Hepatocyte (in vitro differentiated cells): ENCODE measurements around the gene GATA2. TPM values are rescaled to one million over a fixed set of nuclear protein-coding genes. Genes with fewer than 3 reads are reported as not detected.
A peak's percentile ranks its signal among the peaks of the same experiment; 100 is the strongest.

Experiments used
- DNase-seq: peaks from one replicate; pipeline ENCODE4 v3.0.0-alpha.2; 2016; ENCODE audit warnings: low spot score
- H2AFZ ChIP-seq: fragments of 200-600 bp; sonication (generic); 2 replicates; pipeline ENCODE4 v1.6.0; 2016; ENCODE audit warnings: antibody characterized with exemption, mild to moderate bottlenecking
- H3K27ac ChIP-seq: fragments of 200-600 bp; sonication (generic); 2 replicates; pipeline ENCODE4 v1.5.1; 2016; ENCODE audit warnings: mild to moderate bottlenecking
- H3K27me3 ChIP-seq: fragments of 200-600 bp; sonication (generic); 2 replicates; pipeline ENCODE4 v1.6.1; 2016
- H3K36me3 ChIP-seq: fragments of 200-600 bp; sonication (generic); replicated peaks from 2 replicates; pipeline ENCODE4 v1.5.1; 2016; ENCODE audit warnings: low read depth; ENCODE audit not compliant: insufficient read depth
- H3K4me1 ChIP-seq: fragments of 200-600 bp; sonication (generic); 2 replicates; pipeline ENCODE4 v1.5.1; 2016; ENCODE audit warnings: mild to moderate bottlenecking, moderate library complexity; ENCODE audit not compliant: insufficient read depth
- H3K4me2 ChIP-seq: fragments of 200-600 bp; sonication (generic); 2 replicates; pipeline ENCODE4 v1.6.0; 2016
- H3K4me3 ChIP-seq: fragments of 200-600 bp; sonication (generic); 2 replicates; pipeline ENCODE4 v1.5.1; 2016; ENCODE audit warnings: mild to moderate bottlenecking
- H3K79me2 ChIP-seq: fragments of 200-600 bp; sonication (generic); 2 replicates; pipeline ENCODE4 v1.6.0; 2017; ENCODE audit warnings: mild to moderate bottlenecking
- H3K9me2 ChIP-seq: fragments of 200-600 bp; sonication (generic); replicated peaks from 2 replicates; pipeline ENCODE4 v1.6.0; 2017; ENCODE audit warnings: mild to moderate bottlenecking; ENCODE audit not compliant: insufficient read depth
- H3K9me3 ChIP-seq: fragments of 200-600 bp; sonication (generic); 2 replicates; pipeline ENCODE4 v1.5.1; 2016; ENCODE audit warnings: low read depth, mild to moderate bottlenecking
- H4K20me1 ChIP-seq: fragments of 200-600 bp; sonication (generic); 2 replicates; pipeline ENCODE4 v1.6.0; 2016; ENCODE audit warnings: mild to moderate bottlenecking; ENCODE audit not compliant: insufficient read depth, poor library complexity, severe bottlenecking
- EZH2 ChIP-seq: fragments of 200-600 bp; sonication (generic); IDR thresholded peaks from 2 replicates; pipeline ENCODE4 v1.6.1; 2016; ENCODE audit warnings: antibody characterized with exemption, mild to moderate bottlenecking, borderline replicate concordance
- EZH2phosphoT487 ChIP-seq: fragments of 200-600 bp; sonication (generic); IDR thresholded peaks from one replicate; pipeline ENCODE4 v1.6.1; 2018; ENCODE audit warnings: antibody characterized with exemption, mild to moderate bottlenecking, low read depth, moderate library complexity; ENCODE audit not compliant: unreplicated experiment, severe bottlenecking
- WGBS: methylation state at CpG from one replicate; pipeline ENCODE4 v1.1.6; 2016; ENCODE audit warnings: low lambda C conversion rate; ENCODE audit errors: missing lambda C conversion rate; 5-methylcytosine and 5-hydroxymethylcytosine counted together
- polyA plus RNA-seq: library from polyadenylated mRNA; unstranded; fragments of >200 nt; fragmentation: Nextera tagmentation; extraction: Ambion mirVana; gene quantifications from 2 replicates; pipeline ENCODE4 v1.2.1, GENCODE V29; 2016
- total RNA-seq: library from RNA; depleted of rRNA; stranded (reverse); fragments of >200 nt; gene quantifications from 2 replicates; pipeline ENCODE4 v1.2.3, GENCODE V29; 2014
- TF ChIP-seq, protein P1 (sequence below): fragments of 200-600 bp; sonication (generic); IDR thresholded peaks from 2 replicates; pipeline ENCODE4 v1.5.1; 2016; ENCODE audit warnings: antibody characterized with exemption, mild to moderate bottlenecking; ENCODE audit not compliant: poor library complexity

Gene GATA2
- total and polyA plus RNA-seq, 2 experiments from 2014 or later: 2.4 to 2.6 TPM

DNA sequence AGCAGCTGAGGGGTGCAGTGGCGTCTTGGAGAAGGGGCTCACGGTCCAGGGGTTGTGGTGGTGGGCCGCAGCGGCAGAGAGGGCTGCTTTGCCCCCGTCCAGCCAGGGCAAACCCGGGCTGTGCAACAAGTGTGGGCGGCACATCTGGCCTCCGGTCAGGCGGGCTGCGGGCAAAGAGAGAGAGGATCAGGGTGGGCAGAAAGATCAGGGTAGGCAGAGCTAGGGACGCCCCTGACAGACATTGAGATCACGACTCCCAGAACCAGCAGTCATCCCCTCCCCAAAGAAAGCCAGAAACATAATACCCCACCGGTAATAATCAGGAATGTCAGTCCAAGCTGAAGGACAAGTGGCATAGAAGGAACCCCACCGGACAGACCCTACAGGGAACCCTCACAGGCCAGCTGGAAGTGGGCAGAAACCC is 6.8 kb downstream of the GATA2 start:
- no peaks in the 10 kb centered on the region for H3K36me3 ChIP-seq
- no peak for DNase-seq
- no peak overlapping the region for H2AFZ ChIP-seq
- WGBS: 47% methylated on average over 13 of the region's 14 CpGs
- no peaks in the 10 kb centered on the region for H3K79me2 ChIP-seq
- no peaks in the 10 kb centered on the region for H4K20me1 ChIP-seq
- H3K4me2 ChIP-seq: peak overlapping the region; percentile 95
- peaks cover 89% of the 10 kb centered on the region for H3K27me3 ChIP-seq
- peaks cover 50% of the 10 kb centered on the region for H3K4me1 ChIP-seq
- no peaks in the 10 kb centered on the region for H3K9me3 ChIP-seq
- TF ChIP-seq, protein P1, sequence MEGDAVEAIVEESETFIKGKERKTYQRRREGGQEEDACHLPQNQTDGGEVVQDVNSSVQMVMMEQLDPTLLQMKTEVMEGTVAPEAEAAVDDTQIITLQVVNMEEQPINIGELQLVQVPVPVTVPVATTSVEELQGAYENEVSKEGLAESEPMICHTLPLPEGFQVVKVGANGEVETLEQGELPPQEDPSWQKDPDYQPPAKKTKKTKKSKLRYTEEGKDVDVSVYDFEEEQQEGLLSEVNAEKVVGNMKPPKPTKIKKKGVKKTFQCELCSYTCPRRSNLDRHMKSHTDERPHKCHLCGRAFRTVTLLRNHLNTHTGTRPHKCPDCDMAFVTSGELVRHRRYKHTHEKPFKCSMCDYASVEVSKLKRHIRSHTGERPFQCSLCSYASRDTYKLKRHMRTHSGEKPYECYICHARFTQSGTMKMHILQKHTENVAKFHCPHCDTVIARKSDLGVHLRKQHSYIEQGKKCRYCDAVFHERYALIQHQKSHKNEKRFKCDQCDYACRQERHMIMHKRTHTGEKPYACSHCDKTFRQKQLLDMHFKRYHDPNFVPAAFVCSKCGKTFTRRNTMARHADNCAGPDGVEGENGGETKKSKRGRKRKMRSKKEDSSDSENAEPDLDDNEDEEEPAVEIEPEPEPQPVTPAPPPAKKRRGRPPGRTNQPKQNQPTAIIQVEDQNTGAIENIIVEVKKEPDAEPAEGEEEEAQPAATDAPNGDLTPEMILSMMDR: no peak
- no peak for TF ChIP-seq EZH2phosphoT487
- TF ChIP-seq EZH2: no peak
- H3K9me2 ChIP-seq: no peaks in the 10 kb centered on the region
- no peak overlapping the region for H3K4me3 ChIP-seq
- no peak overlapping the region for H3K27ac ChIP-seq

DNA sequence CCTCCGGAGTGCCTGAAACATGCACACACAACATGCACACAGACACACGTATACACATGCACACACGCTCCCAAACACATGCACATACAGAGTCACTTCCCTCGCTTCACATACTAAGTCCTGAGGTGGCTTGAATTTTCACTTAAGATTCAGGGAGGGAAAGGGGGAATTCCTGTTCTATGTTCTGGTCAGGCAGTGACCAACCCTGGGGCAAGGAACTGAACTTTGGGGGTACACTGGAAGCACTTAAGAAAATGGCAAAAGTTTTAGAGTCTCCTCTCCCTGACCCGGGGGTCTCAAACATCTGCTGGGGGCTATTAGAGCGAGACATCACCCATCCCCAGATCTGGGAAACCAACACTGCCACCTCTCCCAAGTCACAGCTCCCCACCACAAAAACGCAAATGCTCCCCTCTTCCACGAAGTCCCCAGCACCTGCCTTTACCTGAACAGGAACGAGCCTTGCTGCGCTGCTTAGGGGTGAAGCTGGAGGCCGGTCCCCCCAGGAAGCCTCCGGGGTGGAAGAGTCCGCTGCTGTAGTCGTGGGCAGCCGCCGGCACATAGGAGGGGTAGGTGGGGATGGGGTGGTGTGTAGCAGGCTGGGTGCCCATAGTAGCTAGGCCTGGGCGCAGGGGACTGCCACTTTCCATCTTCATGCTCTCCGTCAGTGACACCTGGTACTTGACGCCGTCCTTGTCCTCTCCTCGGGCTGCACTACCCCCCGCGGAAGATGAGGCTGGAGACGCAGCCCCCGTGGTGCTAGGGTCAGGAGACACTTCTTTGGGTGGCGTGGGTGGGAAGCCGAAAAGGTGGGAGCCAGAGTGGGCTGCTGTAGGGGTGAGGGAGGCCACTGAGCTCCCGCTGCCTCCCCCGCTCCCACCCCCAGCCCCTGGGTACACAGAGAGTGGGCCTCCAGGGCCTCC is 7.5 kb downstream of the GATA2 start:
- no peak overlapping the region for H3K4me3 ChIP-seq
- TF ChIP-seq, protein P1: no peak
- TF ChIP-seq EZH2 (no peak), EZH2phosphoT487 (no peak)

DNA sequence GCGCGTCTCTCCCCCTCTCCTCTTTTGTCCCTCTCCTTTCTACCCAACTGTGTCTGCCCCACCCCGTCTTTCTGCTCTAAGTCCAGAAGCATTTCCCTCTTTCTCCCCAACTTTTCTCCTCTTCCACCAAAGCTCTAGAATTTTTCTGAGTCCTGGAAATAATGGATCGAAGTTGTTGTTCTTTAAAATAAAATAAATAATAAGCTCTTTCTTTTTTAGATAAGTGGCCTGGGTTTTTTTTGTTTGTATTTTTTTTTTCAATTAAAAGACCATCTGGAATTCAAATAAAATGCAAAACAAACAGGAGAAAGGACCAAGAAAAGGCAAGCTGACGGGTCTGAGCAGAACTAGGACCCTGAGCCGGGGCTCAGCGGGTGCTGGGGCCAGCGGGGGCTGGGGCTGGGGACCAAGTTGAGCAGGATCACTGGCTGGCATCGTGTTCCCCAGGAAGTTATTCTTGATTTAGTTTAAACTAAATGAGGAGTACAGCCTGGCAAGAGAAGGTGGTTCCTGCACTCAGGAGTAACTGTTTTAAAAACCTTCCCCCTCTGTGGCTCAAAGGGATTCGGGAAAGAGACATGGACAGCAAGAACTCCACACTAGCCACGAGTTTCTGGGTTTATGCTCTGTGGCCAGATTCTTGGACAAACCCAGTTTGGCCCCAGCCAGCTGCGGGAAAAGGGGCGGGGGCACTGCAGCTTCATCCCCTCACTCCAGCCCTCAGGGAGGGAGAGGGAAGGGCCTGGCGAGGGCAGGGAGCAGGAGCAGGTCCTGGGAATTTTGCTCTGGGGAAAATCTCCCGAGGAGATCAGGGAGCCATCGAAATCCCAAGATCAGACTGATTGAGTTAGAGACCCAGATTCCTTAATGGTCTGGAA is 8.4 kb downstream of the GATA2 start:
- no peak for TF ChIP-seq EZH2
- TF ChIP-seq EZH2phosphoT487: no peak
- TF ChIP-seq, protein P1: no peak
- H3K4me1 ChIP-seq: peaks cover 43% of the 10 kb centered on the region
- H3K79me2 ChIP-seq: no peaks in the 10 kb centered on the region
- no peaks in the 10 kb centered on the region for H3K36me3 ChIP-seq
- no peak overlapping the region for H3K27ac ChIP-seq
- no peak for DNase-seq
- no peaks in the 10 kb centered on the region for H3K9me3 ChIP-seq
- WGBS: 47% methylated on average over 16 of the region's 16 CpGs
- H3K9me2 ChIP-seq: no peaks in the 10 kb centered on the region
- no peaks in the 10 kb centered on the region for H4K20me1 ChIP-seq
- H3K4me3 ChIP-seq: no peak overlapping the region
- no peak overlapping the region for H3K4me2 ChIP-seq
- H3K27me3 ChIP-seq: peaks cover 78% of the 10 kb centered on the region
- H2AFZ ChIP-seq: no peak overlapping the region

More for the DNA sequence above, 7.5 kb downstream of the GATA2 start:
- peaks cover 82% of the 10 kb centered on the region for H3K27me3 ChIP-seq
- H3K36me3 ChIP-seq: no peaks in the 10 kb centered on the region
- H2AFZ ChIP-seq: no peak overlapping the region
- DNase-seq: no peak
- no peaks in the 10 kb centered on the region for H3K9me3 ChIP-seq
- no peak overlapping the region for H3K4me2 ChIP-seq
- H3K4me1 ChIP-seq: peaks cover 50% of the 10 kb centered on the region
- H3K9me2 ChIP-seq: no peaks in the 10 kb centered on the region
- H4K20me1 ChIP-seq: no peaks in the 10 kb centered on the region
- 65% methylated on average over 25 of the region's 29 CpGs for WGBS
- H3K79me2 ChIP-seq: no peaks in the 10 kb centered on the region
- no peak overlapping the region for H3K27ac ChIP-seq
